ENCODE measurements around the gene FEZ2.

The FEZ2 gene

DNA sequence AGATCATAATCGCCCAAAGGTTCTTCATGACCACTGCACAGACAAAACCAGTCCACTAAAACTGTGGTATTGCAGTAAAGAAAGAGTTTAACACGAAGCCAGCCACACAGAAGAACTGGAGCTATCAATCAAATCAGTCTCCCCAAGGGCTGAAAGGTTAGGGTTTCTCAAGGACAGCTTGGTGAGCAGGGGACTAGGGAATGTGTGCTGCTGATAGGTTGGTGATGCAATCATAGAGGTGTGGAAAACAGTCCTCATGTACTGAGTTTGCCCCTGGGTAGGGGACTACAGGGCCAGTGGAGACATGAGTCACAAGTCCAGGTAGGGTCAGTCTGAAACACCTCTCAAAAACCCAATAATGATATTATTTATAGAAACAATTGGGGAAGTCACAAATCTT is 27.3 kb upstream of the FEZ2 start:
- TF ChIP-seq, protein P1, sequence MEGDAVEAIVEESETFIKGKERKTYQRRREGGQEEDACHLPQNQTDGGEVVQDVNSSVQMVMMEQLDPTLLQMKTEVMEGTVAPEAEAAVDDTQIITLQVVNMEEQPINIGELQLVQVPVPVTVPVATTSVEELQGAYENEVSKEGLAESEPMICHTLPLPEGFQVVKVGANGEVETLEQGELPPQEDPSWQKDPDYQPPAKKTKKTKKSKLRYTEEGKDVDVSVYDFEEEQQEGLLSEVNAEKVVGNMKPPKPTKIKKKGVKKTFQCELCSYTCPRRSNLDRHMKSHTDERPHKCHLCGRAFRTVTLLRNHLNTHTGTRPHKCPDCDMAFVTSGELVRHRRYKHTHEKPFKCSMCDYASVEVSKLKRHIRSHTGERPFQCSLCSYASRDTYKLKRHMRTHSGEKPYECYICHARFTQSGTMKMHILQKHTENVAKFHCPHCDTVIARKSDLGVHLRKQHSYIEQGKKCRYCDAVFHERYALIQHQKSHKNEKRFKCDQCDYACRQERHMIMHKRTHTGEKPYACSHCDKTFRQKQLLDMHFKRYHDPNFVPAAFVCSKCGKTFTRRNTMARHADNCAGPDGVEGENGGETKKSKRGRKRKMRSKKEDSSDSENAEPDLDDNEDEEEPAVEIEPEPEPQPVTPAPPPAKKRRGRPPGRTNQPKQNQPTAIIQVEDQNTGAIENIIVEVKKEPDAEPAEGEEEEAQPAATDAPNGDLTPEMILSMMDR (IDR thresholded peaks at IDR 0.05; ENCODE audit: low read depth, low read length): no peak
- Histone ChIP-seq H3K9me3 (no peaks in the 10 kb centered on the region), H3K4me3 (ENCODE audit: low read depth, low read length) (no peak overlapping the region), H3K27me3 (no peaks in the 10 kb centered on the region), H3K36me3 (no peaks in the 10 kb centered on the region), H3K4me1 (no peaks in the 10 kb centered on the region)
- DNase-seq: no peak

DNA sequence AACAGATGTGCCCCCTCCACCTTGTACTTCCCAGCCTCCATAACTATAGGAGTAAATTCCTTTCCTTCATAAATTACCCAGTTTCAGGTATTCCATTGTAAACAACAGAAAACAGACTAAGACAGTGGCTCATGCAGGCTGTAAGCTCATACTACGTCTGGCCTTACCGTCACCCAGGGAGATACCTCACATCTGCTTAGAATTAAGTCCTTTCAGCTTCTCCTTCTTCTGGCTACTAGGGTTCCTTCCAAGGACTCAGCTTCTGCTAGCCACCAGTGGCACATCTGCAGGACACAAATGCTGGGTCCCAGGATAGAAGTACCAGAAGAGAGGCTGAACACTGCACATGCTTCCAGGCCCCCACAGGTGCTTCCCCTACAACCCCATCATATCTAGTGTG is 22.4 kb upstream of the FEZ2 start:
- TF ChIP-seq, protein P1 (IDR thresholded peaks at IDR 0.05; ENCODE audit: low read depth, low read length): no peak
- H3K9me3 ChIP-seq: no peaks in the 10 kb centered on the region
- H3K27me3 ChIP-seq: no peaks in the 10 kb centered on the region
- DNase-seq: no peak
- H3K36me3 ChIP-seq: no peaks in the 10 kb centered on the region
- H3K4me3 ChIP-seq (ENCODE audit: low read depth, low read length): no peak overlapping the region
- H3K4me1 ChIP-seq: no peaks in the 10 kb centered on the region

DNA sequence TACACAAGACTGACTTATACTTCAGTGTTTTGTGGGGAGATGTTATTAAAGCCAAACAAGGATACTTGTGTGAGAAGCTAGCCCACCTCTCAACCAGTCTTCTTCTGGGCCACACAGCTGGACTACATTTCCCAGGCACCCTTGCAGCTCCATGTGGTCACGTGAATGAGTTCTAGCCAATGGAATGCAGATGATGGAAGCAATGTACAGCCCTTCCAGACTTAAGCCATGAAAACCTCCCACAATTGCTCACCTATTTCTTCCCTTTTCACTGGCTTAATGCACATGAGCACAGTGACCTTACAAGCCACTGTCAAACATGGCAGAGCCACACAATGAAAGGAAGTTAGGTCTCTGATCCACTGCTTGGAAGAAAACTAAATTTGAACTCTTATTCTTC is 20.4 kb upstream of the FEZ2 start:
- no peaks in the 10 kb centered on the region for H3K4me1 ChIP-seq
- no peaks in the 10 kb centered on the region for H3K27me3 ChIP-seq
- TF ChIP-seq, protein P1 (IDR thresholded peaks at IDR 0.05; ENCODE audit: low read depth, low read length): no peak
- no peaks in the 10 kb centered on the region for H3K9me3 ChIP-seq
- H3K4me3 ChIP-seq (ENCODE audit: low read depth, low read length): no peak overlapping the region
- peak; percentile 76 for DNase-seq
- no peaks in the 10 kb centered on the region for H3K36me3 ChIP-seq

DNA sequence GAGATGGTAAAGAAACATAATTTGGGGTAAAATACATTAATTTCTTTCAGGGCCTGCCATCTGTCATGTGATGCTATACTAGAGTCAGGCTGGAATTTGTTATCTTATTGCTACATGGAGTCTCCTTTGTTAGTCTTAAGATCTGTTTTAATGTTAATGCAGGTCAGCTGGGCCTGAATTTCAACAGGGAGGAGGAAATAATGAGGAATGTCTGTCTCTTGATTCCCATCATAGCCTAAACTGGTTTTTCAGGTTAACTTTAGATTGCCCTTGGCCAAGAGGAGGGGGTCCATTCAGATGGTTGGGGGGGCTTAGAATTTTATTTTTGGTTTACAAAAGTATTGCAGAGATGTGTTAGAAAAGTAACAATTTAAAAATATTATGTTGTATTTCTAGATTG is 19.0 kb upstream of the FEZ2 start:
- TF ChIP-seq, protein P1 (IDR thresholded peaks at IDR 0.05; ENCODE audit: low read depth, low read length): no peak
- Histone ChIP-seq H3K4me3 (ENCODE audit: low read depth, low read length) (no peak overlapping the region), H3K4me1 (no peaks in the 10 kb centered on the region), H3K27me3 (0 out of 2 replicates have a peak, but pooled peaks cover 2% of the 10 kb centered on the region), H3K9me3 (no peaks in the 10 kb centered on the region), H3K36me3 (no peaks in the 10 kb centered on the region)
- DNase-seq: no peak

DNA sequence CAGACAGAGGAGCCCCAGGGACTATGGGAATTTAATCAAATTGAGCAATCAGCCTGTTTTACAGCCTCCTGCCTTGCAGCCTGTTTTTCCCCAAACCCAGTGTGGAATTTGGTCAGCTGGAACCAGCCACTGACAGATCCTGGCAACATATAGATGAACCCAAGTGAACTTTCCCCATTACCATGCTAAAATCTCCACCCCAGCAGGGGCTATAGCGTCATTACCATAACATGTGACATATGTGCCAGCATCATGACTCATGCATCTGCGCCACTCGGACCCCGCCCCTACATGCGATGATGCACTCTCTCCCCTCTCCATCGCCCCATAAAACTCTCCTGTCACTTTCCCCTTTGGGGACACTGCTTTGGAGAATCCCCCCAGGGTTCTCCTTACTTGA is 17.3 kb upstream of the FEZ2 start:
- peak; percentile 20 for DNase-seq
- TF ChIP-seq, protein P1 (IDR thresholded peaks at IDR 0.05; ENCODE audit: low read depth, low read length): no peak

DNA sequence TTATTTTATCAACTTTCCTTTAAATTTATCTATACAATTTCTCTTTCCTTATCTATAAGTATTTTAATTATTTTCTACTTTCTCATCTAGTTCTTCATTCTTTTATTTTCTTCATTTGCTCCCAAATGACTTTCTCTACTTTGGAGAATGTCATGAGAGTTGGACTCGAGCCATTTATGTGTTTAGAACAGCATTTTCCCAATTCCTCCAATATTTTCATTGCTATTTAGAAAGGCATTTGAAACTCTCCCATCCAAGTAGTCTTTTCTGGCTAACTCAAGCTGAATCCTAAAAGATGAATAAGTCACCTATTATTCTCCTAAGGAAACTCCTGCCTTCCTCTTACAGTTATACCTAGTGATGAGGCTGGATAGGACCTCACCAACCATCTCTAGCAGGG is 15.8 kb upstream of the FEZ2 start:
- Histone ChIP-seq H3K27me3 (0 out of 2 replicates have a peak, but pooled peaks cover 2% of the 10 kb centered on the region), H3K9me3 (no peaks in the 10 kb centered on the region), H3K4me1 (no peaks in the 10 kb centered on the region), H3K36me3 (no peaks in the 10 kb centered on the region), H3K4me3 (ENCODE audit: low read depth, low read length) (no peak overlapping the region)
- TF ChIP-seq, protein P1 (IDR thresholded peaks at IDR 0.05; ENCODE audit: low read depth, low read length): no peak
- DNase-seq: no peak

More for the DNA sequence above, 17.3 kb upstream of the FEZ2 start:
- Histone ChIP-seq H3K36me3 (no peaks in the 10 kb centered on the region), H3K4me3 (ENCODE audit: low read depth, low read length) (no peak overlapping the region), H3K9me3 (no peaks in the 10 kb centered on the region), H3K4me1 (no peaks in the 10 kb centered on the region), H3K27me3 (0 out of 2 replicates have a peak, but pooled peaks cover 2% of the 10 kb centered on the region)

Data from BE2C (cell line).